Dedifferentiated amniotic fluid mesenchymal stem cell (primary cell): ENCODE data around the gene SLC35F1.
"Not testable (repeated sequence)": the region's sequence is repeated elsewhere in the genome, so short reads cannot be mapped to it uniquely, and the experiment has no call there.

Experiments used
- DNase-seq: peaks from one replicate; pipeline ENCODE4 v3.0.0-alpha.2; 2016; ENCODE audit errors: extremely low spot score

SLC35F1 gene

GRCh38 chr6:117992856-117993255 is 85.8 kb downstream of the SLC35F1 start:
- no peak for DNase-seq

- no peak for DNase-seq
Observed at GRCh38 chr6:118012944-118013343, 105.9 kb downstream of the SLC35F1 start.

GRCh38 chr6:118016532-118016931 is 109.5 kb downstream of the SLC35F1 start:
- DNase-seq: no peak

- DNase-seq: no peak
Observed at GRCh38 chr6:118017301-118017848, 110.3 kb downstream of the SLC35F1 start.

- no peak for DNase-seq
Observed at GRCh38 chr6:118023771-118024170, 116.7 kb downstream of the SLC35F1 start.

- DNase-seq: no peak
Observed at GRCh38 chr6:118029967-118030366, 122.9 kb downstream of the SLC35F1 start.

GRCh38 chr6:118037479-118037878 is 130.4 kb downstream of the SLC35F1 start:
- DNase-seq: not testable (repeated sequence)

GRCh38 chr6:118042855-118043254 is 135.8 kb downstream of the SLC35F1 start:
- DNase-seq: no peak

- no peak for DNase-seq
Observed at GRCh38 chr6:118044275-118044674, 137.2 kb downstream of the SLC35F1 start.

- DNase-seq: no peak
Observed at GRCh38 chr6:118054082-118054481, 147.0 kb downstream of the SLC35F1 start.

GRCh38 chr6:118061666-118062065 is 154.6 kb downstream of the SLC35F1 start:
- no peak for DNase-seq

GRCh38 chr6:118080547-118080946 is 173.5 kb downstream of the SLC35F1 start:
- DNase-seq: no peak

- DNase-seq: no peak
Observed at GRCh38 chr6:118083711-118084110, 176.6 kb downstream of the SLC35F1 start.

GRCh38 chr6:118085665-118086064 is 178.6 kb downstream of the SLC35F1 start:
- no peak for DNase-seq

- DNase-seq: no peak
Observed at GRCh38 chr6:118086159-118086558, 179.1 kb downstream of the SLC35F1 start.

- no peak for DNase-seq
Observed at GRCh38 chr6:118092086-118092485, 185.0 kb downstream of the SLC35F1 start.

GRCh38 chr6:118097576-118097975 is 190.5 kb downstream of the SLC35F1 start:
- no peak for DNase-seq

- no peak for DNase-seq
Observed at GRCh38 chr6:118100717-118101116, 193.7 kb downstream of the SLC35F1 start.

- no peak for DNase-seq
Observed at GRCh38 chr6:118101220-118101619, 194.2 kb downstream of the SLC35F1 start.

- DNase-seq: no peak
Observed at GRCh38 chr6:118101831-118102345, 194.8 kb downstream of the SLC35F1 start.

- no peak for DNase-seq
Observed at GRCh38 chr6:118102401-118102800, 195.3 kb downstream of the SLC35F1 start.

GRCh38 chr6:118103381-118104146 is 196.5 kb downstream of the SLC35F1 start:
- DNase-seq: no peak

GRCh38 chr6:118122161-118122725 is 215.2 kb downstream of the SLC35F1 start:
- no peak for DNase-seq
